Activated CD8-positive, alpha-beta memory T cell treated with anti-CD3 and anti-CD28 coated beads for 1 hour (primary cell): ENCODE data around the gene WRNIP1.
"Not testable (repeated sequence)": the region's sequence is repeated elsewhere in the genome, so short reads cannot be mapped to it uniquely, and the experiment has no call there.

Experiments
- DNase-seq, 2 donors: peaks; one replicate each; pipeline ENCODE4 v3.0.0-alpha.2; 2020; ENCODE audit warnings: low read depth in 1 of 2; ENCODE audit errors: extremely low read depth in 1 of 2

The WRNIP1 gene

DNA sequence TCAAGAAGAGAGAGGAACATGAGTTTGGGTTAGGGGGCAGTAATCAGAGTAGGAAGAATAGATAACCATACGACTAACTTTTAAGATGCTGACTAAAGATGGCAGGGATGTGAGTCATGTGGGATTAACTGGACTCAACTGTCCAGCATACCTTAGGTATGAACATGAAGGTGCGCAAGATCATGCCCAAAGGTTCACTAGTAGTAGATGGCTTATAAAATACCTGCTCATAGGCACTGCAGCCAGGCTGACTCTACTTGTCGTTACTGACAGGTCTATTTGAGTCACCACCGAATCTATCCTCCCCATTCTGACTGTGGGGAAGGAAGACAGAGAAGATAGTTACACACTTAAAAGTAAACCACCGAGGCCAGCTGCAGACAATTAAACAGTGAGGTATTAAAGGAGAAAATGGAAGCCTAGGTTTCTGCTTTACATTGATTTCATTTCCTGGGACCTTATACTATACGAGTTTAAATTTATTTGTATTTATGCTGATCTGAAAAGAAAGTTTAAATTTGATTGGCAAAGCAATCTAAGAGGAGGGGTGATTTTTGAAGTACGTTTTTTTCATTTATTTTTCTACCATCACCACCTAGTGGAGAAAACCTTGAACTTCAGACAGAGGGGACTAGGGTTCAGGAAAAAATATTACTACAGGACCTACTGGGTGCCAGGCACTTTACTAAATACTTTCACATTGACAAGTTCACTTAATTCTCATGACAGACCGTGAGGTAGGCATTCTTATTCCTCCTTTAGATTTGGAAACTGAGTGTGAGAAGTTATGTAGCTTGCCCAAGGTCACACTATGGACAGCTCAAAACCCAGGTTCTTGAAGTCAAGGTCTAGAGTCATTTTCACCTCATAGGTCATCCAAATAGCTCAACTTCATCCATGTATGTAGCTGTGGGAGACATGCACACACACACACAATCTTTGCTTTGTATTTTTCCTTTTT lies 4.0 kb upstream of the WRNIP1 start:
- DNase-seq: no peak

DNA sequence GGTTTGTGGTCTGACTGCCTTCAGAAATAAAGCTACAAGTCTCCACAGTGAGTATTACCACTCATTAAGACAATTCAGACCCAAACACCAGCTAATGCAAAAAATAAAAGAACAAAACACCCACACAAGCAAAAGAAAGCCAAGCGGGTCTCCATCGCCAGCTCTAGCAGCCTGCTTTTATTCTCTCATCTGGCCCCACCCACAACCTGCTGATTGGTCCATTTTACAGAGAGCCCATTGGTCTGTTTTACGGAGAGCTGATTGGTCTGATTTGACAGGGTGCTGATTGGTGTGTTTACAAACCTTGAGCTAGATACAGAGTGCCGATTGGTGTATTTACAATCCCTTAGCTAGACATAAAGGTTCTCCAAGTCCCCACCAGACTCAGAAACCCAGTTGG lies 2.3 kb upstream of the WRNIP1 start:
- not testable (repeated sequence) for DNase-seq

DNA sequence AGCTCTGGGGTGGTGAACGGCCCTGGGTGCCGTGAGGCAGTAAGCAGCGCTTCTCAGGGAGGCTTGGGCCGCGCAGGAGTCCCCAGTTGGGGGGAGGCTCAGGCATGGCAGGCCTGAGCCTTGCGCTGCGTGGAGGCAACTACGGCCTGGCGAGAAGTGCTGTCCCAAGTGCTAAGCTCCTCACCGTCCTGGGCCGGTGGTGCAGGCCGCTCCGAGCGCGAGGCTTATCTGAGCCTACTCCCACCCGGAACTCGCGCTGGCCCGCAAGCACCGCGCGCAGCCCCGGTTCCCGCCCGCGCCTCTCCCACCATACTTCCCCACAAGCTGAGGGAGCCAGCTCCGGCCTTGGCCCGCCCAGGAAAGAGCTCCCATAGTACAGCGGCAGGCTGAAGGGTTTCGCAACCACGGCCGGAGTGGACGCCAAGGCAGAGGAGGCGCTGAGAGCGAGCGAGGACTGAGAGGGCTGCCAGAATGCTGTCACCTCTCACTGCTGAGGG lies 1.8 kb upstream of the WRNIP1 start:
- no peak for DNase-seq

DNA sequence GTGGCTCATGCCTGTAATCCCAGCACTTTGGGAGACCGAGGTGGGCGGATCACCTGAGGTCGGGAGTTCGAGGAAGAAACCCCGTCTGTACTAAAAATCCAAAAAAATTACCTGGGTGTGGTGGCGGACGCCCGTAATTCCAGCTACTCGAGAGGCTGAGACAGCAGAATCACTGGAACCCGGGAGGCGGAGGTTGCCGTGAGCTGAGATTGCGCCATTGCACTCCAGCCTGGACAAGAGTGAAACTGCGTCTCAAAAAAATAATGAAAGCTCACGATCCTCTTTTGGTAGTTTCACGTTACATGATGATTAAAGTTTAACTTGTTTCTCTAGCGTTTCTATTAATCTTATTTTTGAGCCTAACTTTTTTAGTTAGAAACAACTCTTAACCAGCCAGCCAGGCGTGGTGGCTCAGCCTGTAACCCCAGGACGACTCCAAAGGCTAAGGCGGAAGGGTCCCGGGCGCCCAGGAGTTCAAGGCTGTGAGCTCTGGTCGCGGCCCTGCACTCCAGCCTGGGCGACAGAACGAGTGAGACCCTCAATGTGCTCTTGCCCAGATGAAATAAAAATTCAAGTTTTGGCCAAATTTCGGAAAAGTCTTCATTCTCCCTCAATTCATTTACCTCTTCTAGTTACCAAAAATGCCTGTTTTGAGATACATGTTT lies 1.2 kb upstream of the WRNIP1 start:
- DNase-seq: no peak

GRCh38 chr6:2764610-2765165 lies 505 bp upstream of the WRNIP1 start:
- DNase-seq: peak in 1 of 2 donors; percentile 39

- peak in 1 of 2 donors; percentile 19 for DNase-seq
Measured at GRCh38 chr6:2765896-2766766, 938 bp downstream of the WRNIP1 start.

- DNase-seq: no peak
Measured at GRCh38 chr6:2766767-2767656, 1.8 kb downstream of the WRNIP1 start.

DNA sequence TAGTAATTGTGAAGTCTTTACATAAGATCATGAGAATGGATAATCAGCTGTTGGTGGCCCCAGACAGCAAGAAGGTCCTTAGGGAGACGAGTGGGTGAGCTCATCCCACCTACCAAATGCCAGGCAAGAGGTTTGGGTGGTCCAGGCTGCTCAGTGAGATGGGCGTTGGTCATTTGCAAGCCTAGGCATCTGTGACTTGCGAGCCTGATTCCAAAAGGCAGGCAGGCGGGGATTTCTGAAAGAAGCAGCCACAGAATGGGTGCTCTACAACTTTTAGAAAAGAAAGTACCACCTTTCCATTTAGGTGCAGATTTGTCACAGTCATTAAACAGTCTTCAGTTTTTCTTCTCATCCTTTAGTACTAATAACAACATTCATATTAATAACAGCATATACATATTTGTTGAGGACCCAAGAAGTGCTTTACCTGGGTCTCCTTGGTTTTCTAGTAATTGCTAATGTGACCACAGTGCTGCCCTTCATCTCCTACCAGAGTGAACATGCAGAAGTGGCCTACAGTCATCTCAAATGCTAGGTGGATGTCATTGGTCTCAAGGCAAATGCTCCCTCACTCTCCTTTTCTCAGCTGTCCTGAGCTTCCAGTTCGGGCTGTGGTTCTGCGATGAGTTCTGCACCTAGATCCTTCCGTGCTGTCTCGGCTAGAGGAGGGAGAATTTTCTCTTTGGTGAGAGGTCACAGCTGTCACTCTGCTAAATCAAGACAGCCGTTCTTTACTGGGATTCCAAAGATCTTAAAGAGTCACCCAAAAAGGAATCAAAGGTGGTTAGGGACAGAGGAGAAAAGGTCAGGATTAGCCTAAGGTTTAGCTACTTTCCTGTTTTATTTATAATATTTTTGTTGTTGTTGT lies 2.7 kb downstream of the WRNIP1 start:
- DNase-seq: no peak

- DNase-seq: no peak
Measured at GRCh38 chr6:2768696-2769095, 3.5 kb downstream of the WRNIP1 start.

GRCh38 chr6:2770171-2770570 lies 5.0 kb downstream of the WRNIP1 start:
- DNase-seq: no peak

GRCh38 chr6:2771079-2771478 lies 5.9 kb downstream of the WRNIP1 start:
- DNase-seq: no peak

DNA sequence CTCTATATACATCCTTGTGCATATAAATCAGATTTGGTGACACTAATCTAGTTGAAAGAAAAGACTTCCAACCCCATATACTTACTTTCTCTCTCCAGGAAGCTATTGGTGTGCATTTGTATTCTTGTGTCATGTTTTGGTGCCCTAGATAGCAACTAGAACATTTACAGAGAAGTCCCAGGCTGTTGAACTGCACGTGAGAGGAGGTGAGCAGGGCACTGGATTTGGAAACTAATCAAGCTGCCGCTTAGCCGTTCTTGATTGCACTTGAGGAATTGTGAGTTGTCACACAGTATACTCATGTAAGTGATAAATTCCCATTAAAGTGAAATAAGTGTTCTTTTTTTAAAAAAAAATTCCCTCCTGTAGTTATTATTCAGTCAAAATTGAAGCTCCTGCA lies 7.6 kb downstream of the WRNIP1 start:
- DNase-seq: no peak

- DNase-seq: no peak
Measured at GRCh38 chr6:2773449-2773848, 8.3 kb downstream of the WRNIP1 start.

DNA sequence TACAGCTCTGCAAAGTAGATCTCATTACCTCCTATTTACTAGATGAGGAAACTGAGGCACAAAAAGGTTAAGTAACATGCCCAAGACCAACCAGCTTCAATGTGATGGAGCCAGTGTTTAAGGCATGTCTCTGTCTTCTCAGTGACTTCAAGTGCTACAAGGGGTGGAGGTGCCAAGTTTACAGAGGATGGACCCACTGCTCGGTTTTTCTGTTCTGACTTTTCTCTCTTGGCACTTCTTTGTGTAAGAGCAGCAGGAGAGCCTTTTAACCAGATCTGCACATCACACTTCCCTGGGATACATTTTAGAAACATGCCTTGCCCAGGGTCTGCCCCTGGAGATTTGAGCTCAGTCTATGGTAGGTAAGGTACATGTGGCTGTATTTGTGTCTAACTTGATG lies 9.8 kb downstream of the WRNIP1 start:
- no peak for DNase-seq

DNA sequence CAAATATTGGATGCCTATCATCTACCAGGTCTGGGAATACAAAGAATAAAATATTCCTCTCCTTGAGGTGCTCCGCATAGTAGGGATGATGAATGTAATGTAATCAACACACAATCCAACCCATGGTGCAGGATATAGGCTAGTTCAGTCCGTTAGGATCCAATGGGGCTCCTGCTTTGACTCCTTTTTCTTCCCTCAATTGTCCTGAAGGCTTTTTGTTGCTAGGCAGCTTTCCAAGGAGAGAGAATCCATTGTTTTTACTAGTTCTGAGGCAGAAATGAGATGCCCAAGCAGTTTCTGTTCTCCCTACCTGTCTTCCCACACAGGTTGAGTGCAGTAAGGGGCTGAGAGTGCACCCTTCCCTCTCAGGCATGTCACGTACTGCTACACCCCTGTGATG lies 12.1 kb downstream of the WRNIP1 start:
- no peak for DNase-seq

GRCh38 chr6:2780102-2780737 lies 15.0 kb downstream of the WRNIP1 start:
- DNase-seq: no peak

- DNase-seq: no peak
Measured at GRCh38 chr6:2781685-2782355, 16.6 kb downstream of the WRNIP1 start.

DNA sequence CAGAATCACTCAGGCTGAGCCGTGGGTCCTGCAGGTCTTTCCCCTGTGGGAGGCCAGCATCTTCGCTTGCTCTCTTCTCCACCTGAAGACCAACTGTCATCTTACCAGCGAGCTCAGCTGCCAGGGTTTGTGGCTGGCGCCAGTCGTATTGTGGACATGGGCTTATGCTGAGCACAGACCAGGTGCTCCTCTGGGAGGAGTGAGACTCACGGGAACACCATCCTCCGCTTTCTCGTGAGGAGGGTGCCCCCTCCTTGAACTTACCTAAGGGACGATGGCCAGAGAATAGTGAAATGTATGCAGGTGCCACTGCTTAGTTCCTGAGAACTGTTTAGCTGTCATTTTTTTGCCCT lies 17.1 kb downstream of the WRNIP1 start:
- DNase-seq: no peak
